ENCODE results near the gene MIA. TPM values are rescaled to one million over a fixed set of nuclear protein-coding genes. Genes with fewer than 3 reads are reported as not detected.
A peak's percentile ranks its signal among the peaks of the same experiment; 100 is the strongest.

MIA gene
- total and polyA plus RNA-seq, 2 experiments from 2014 or later, result not detected

DNA sequence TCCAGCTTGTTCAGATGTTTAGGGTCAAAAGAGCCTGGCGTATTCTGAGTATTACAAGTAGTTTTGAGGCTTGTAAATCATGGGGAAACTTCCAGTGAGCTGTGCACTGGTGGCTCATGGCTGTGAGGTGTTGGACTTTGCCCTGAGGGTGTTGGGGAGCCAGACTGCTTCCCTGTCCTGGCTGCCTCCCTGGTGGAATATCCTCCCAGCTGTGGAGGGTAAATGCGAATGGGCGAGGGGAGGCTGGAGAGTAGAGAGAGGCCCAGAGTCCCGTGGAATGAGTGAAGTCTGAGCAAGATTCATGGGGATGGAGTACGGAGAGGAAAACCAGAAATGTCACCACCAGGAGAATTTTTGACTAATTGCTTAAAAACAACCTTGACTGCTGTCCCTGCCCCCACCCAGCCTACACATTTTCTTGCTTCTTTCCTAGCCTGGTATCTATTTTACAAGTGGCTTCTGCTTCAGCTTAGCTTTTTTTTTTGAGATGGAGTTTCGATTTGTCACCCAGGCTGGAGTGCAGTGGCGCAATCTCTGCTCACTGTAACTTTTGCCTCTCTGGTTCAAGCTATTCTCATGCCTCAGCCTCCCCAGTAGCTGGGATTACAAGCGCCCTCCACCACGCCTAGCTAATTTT lies 20.6 kb upstream of the MIA start:
- peak overlapping the region; percentile 30; the same call in 1 of the 2 replicates for H3K4me3 ChIP-seq
- peak overlapping the region; percentile 56 for H3K27ac ChIP-seq

DNA sequence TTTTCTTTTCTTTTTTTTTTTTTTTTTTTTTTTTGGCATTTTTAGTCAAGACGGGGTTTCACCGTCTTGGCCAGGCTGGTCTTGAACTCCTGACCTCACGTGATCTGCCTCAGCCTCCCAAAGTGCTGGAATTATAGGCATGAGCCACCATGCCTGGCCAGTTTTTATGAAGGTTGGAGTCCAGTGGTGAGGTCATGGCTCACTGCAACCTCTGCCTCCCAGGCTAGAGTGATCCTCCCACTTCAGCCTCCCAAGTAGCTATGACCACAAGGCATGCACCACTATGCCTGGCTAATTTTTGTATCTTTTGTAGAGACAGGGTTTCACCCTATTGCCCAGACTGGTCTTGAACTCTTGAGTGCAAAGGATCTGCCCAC lies 20.1 kb upstream of the MIA start:
- Histone ChIP-seq H4K20me1 (ENCODE audit: insufficient read depth) (no peaks in the 10 kb centered on the region), H3K27ac (peak overlapping the region; percentile 56), H3K4me2 (ENCODE audit: unreplicated experiment) (no peak overlapping the region), H3K79me2 (ENCODE audit: insufficient read depth) (peaks cover 87% of the 10 kb centered on the region), H3F3A (ENCODE audit: insufficient read depth) (peaks cover 22% of the 10 kb centered on the region; the same call in 1 of the 2 replicates), H2AFZ (no peak overlapping the region), H3K4me1 (ENCODE audit: insufficient read depth) (peaks cover 21% of the 10 kb centered on the region), H3K9me3 (ENCODE audit: low read depth) (no peaks in the 10 kb centered on the region), H3K36me3 (ENCODE audit: low read depth) (peaks cover 21% of the 10 kb centered on the region), H3K4me3 (no peak overlapping the region), H3K27me3 (replicated peaks; ENCODE audit: insufficient read depth) (no peaks in the 10 kb centered on the region), H3K9ac (0 out of 2 replicates have a peak overlapping the region, but pooled peaks have one; percentile 48), H3K9me2 (ENCODE audit: insufficient read depth) (no peaks in the 10 kb centered on the region)
- no peak for TF ChIP-seq EZH2phosphoT487 (IDR thresholded peaks at IDR 0.05; ENCODE audit: insufficient read depth, low read depth)
- TF ChIP-seq EZH2 (IDR thresholded peaks at IDR 0.05; ENCODE audit: insufficient read depth, poor library complexity, severe bottlenecking), result no peak
- DNase-seq, result no peak
- 87 to 90% methylated on average over 3 of the region's 3 CpGs for WGBS, 2 experiments (ENCODE audit: low coverage in 1 of 2, low lambda C conversion rate in 2 of 2, missing lambda C conversion rate in 2 of 2)
- in situ Hi-C loops (cut with MboI), result no loop called here

More for the DNA sequence above, 20.6 kb upstream of the MIA start:
- H3K9me2 ChIP-seq (ENCODE audit: insufficient read depth), result no peaks in the 10 kb centered on the region
- no peak for TF ChIP-seq EZH2 (IDR thresholded peaks at IDR 0.05; ENCODE audit: insufficient read depth, poor library complexity, severe bottlenecking)
- no peak for TF ChIP-seq EZH2phosphoT487 (IDR thresholded peaks at IDR 0.05; ENCODE audit: insufficient read depth, low read depth)
- H3K9me3 ChIP-seq (ENCODE audit: low read depth), result no peaks in the 10 kb centered on the region
- H3K9ac ChIP-seq, result peak overlapping the region; percentile 48
- peak; percentile 51 for DNase-seq
- H3K4me1 ChIP-seq (ENCODE audit: insufficient read depth), result peaks cover 24% of the 10 kb centered on the region
- WGBS, 2 experiments (ENCODE audit: low coverage in 1 of 2, low lambda C conversion rate in 2 of 2, missing lambda C conversion rate in 2 of 2), result 75 to 78% methylated on average over 9 of the region's 9 CpGs
- H3K27me3 ChIP-seq (replicated peaks; ENCODE audit: insufficient read depth), result no peaks in the 10 kb centered on the region
- H3K4me2 ChIP-seq (ENCODE audit: unreplicated experiment), result peak overlapping the region; percentile 45
- in situ Hi-C loops (cut with MboI), result no loop called here
- H2AFZ ChIP-seq, result no peak overlapping the region
- H3K36me3 ChIP-seq (ENCODE audit: low read depth), result peaks cover 16% of the 10 kb centered on the region
- H3F3A ChIP-seq (ENCODE audit: insufficient read depth), result peaks cover 22% of the 10 kb centered on the region; the same call in 1 of the 2 replicates
- H4K20me1 ChIP-seq (ENCODE audit: insufficient read depth), result no peaks in the 10 kb centered on the region
- peaks cover 86% of the 10 kb centered on the region for H3K79me2 ChIP-seq (ENCODE audit: insufficient read depth)

DNA sequence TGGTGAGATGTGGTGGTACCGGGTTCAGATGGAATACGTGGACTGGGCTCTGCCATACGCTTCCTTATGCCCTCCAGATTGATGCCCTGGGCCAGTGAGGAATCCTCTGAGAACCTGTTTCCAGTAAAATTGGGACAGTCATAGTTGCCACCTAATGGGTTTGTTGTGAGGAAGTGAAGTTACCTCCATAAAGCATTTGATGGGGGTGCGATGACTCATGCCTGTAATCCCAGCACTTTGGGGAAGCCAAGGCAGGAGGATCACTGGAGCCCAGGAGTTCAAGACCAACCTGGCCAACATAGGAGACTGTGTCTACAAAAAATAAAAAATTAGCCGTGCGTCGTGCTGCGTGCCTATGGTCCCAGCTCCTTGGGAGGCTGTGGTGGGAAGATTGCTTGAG lies 19.5 kb upstream of the MIA start:
- H3K4me2 ChIP-seq (ENCODE audit: unreplicated experiment), result no peak overlapping the region
- peaks cover 92% of the 10 kb centered on the region for H3K79me2 ChIP-seq (ENCODE audit: insufficient read depth)
- no peaks in the 10 kb centered on the region for H3K27me3 ChIP-seq (replicated peaks; ENCODE audit: insufficient read depth)
- H3K4me3 ChIP-seq, result no peak overlapping the region
- H2AFZ ChIP-seq, result no peak overlapping the region
- H3F3A ChIP-seq (ENCODE audit: insufficient read depth), result peaks cover 22% of the 10 kb centered on the region; the same call in 1 of the 2 replicates
- no peaks in the 10 kb centered on the region for H3K9me3 ChIP-seq (ENCODE audit: low read depth)
- H3K36me3 ChIP-seq (ENCODE audit: low read depth), result peaks cover 24% of the 10 kb centered on the region
- no peak for TF ChIP-seq EZH2phosphoT487 (IDR thresholded peaks at IDR 0.05; ENCODE audit: insufficient read depth, low read depth)
- TF ChIP-seq EZH2 (IDR thresholded peaks at IDR 0.05; ENCODE audit: insufficient read depth, poor library complexity, severe bottlenecking), result no peak
- H3K9ac ChIP-seq, result no peak overlapping the region
- H3K9me2 ChIP-seq (ENCODE audit: insufficient read depth), result no peaks in the 10 kb centered on the region
- peaks cover 21% of the 10 kb centered on the region for H3K4me1 ChIP-seq (ENCODE audit: insufficient read depth)
- 91 to 97% methylated on average over 8 of the region's 8 CpGs for WGBS, 2 experiments (ENCODE audit: low coverage in 1 of 2, low lambda C conversion rate in 2 of 2, missing lambda C conversion rate in 2 of 2)
- H3K27ac ChIP-seq, result no peak overlapping the region
- DNase-seq, result no peak
- no peaks in the 10 kb centered on the region for H4K20me1 ChIP-seq (ENCODE audit: insufficient read depth)
- in situ Hi-C loops (cut with MboI), result no loop called here

DNA sequence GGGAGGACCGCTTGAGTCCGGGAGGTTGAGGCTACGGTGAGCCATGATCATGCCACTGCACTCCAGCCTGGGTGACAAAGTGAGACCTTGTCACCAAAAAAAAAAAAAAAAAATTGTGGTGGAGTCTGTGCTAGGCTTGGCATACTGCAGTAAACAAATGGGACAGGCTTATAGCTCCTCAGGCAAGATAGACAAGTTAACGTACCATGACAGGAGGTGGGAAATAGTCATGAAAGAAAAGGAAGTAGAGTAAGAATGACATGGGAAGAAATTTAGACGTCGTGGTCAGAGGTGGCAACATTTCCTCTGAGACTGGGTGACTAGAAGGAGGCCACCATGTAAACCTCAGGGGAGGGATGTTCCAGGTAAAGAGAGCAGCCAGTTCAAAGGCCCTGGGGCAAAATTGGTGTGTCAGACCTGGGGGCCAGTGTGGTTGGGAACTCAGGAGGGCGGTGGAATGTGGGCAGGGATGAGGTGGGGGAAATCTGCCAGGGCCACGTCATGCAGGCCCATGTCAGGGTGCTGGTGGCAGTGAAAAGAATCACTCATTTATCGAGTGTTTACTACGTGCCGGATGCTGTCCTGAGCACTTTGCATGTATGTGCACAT lies 18.7 kb upstream of the MIA start:
- Histone ChIP-seq H3K79me2 (ENCODE audit: insufficient read depth) (peaks cover 91% of the 10 kb centered on the region), H2AFZ (no peak overlapping the region), H3K9me2 (ENCODE audit: insufficient read depth) (no peaks in the 10 kb centered on the region), H3F3A (ENCODE audit: insufficient read depth) (peaks cover 16% of the 10 kb centered on the region; the same call in 1 of the 2 replicates), H3K36me3 (ENCODE audit: low read depth) (peaks cover 26% of the 10 kb centered on the region), H3K9me3 (ENCODE audit: low read depth) (no peaks in the 10 kb centered on the region), H3K27ac (no peak overlapping the region), H3K9ac (no peak overlapping the region), H3K4me3 (no peak overlapping the region), H4K20me1 (ENCODE audit: insufficient read depth) (no peaks in the 10 kb centered on the region), H3K27me3 (replicated peaks; ENCODE audit: insufficient read depth) (no peaks in the 10 kb centered on the region), H3K4me1 (ENCODE audit: insufficient read depth) (peaks cover 21% of the 10 kb centered on the region), H3K4me2 (ENCODE audit: unreplicated experiment) (no peak overlapping the region)
- WGBS, 2 experiments (ENCODE audit: low coverage in 1 of 2, low lambda C conversion rate in 2 of 2, missing lambda C conversion rate in 2 of 2), result 86 to 88% methylated on average over 10 of the region's 11 CpGs
- no peak for TF ChIP-seq EZH2phosphoT487 (IDR thresholded peaks at IDR 0.05; ENCODE audit: insufficient read depth, low read depth)
- no peak for TF ChIP-seq EZH2 (IDR thresholded peaks at IDR 0.05; ENCODE audit: insufficient read depth, poor library complexity, severe bottlenecking)
- no peak for DNase-seq
- in situ Hi-C loops (cut with MboI), result no loop called here

Data from GM23248 (cell line).